Activated CD8-positive, alpha-beta T cell treated with anti-CD3 and anti-CD28 coated beads for 36 hours (primary cell): ENCODE data around the gene C4BPA. TPM values are rescaled to one million over a fixed set of nuclear protein-coding genes. Genes with fewer than 3 reads are reported as not detected.

ENCODE experiments used
- ATAC-seq: fragments of 200-7000 bp; cut with Tn5 transposase; one replicate; pipeline ENCODE4 v1.10.0; 2021; ENCODE audit warnings: mild to moderate bottlenecking, moderate library complexity
- CTCF ChIA-PET: fragments of 350-600 bp; sonication (Branson Sonifier 250); formaldehyde crosslinking; loops from one replicate; lab custom pipeline; 2021; ENCODE audit warnings: antibody characterized with exemption; lab: Charles Lee
- POLR2A ChIA-PET: fragments of 350-600 bp; sonication (Branson Sonifier 250); formaldehyde crosslinking; loops from one replicate; lab custom pipeline; 2021; ENCODE audit warnings: antibody characterized with exemption; lab: Charles Lee
- DNase-seq: peaks from one replicate; pipeline ENCODE4 v3.0.0-alpha.2; 2020
- H3K27ac Mint-ChIP-seq: one replicate; pipeline ENCODE4 v1.8.0; 2021; ENCODE audit warnings: mild to moderate bottlenecking, mixed read lengths
- H3K27me3 Mint-ChIP-seq: one replicate; pipeline ENCODE4 v1.8.0; 2021; ENCODE audit warnings: mixed read lengths
- H3K36me3 Mint-ChIP-seq: one replicate; pipeline ENCODE4 v1.8.0; 2021; ENCODE audit warnings: low read depth, mixed read lengths
- H3K4me1 Mint-ChIP-seq: one replicate; pipeline ENCODE4 v1.8.0; 2021; ENCODE audit warnings: low read depth, mixed read lengths
- H3K4me3 Mint-ChIP-seq: one replicate; pipeline ENCODE4 v1.8.0; 2021; ENCODE audit warnings: mild to moderate bottlenecking, moderate library complexity, mixed read lengths
- H3K9me3 Mint-ChIP-seq: one replicate; pipeline ENCODE4 v1.8.0; 2021; ENCODE audit warnings: mixed read lengths
- intact Hi-C: fragments of 100-400 bp; cut with micrococcal nuclease; formaldehyde crosslinking; loops from one replicate; pipeline ENCODE4 v1.10.0; 2022
- total RNA-seq, 2 experiments: library from RNA; stranded (reverse); gene quantifications; one replicate each; pipeline ENCODE4 v1.2.3, GENCODE V29; 2021
- TF ChIP-seq, protein P1 (sequence below): fragments of 200-600 bp; IDR thresholded peaks from one replicate; pipeline ENCODE4 v1.8.0; 2022; ENCODE audit warnings: antibody characterized with exemption, mild to moderate bottlenecking

Gene C4BPA
- total RNA-seq, 2 experiments from 2014 or later, result not detected

DNA sequence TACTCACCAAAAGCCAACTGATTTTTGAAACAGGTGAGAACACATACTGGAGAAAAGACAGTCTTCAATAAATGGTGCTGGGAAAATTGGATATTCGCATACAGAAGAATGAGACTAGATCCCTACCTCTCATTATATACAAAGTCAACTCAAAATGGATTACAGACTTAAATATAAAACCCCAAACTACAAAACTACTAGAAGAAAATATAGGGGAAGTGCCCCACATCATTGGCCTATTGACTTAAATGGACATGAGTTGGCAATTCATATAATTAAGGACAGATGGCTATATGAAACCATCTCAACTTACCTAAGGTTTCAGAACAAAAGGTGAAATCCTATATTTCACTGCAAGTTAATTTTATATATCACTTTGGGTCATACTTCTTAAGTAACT, 60.1 kb downstream of the C4BPA start:
- no peaks in the 10 kb centered on the region for H3K9me3 Mint-ChIP-seq
- H3K27me3 Mint-ChIP-seq, result no peaks in the 10 kb centered on the region
- ChIA-PET POLR2A (no interaction called here), CTCF (no interaction called here)
- DNase-seq, result no peak
- H3K4me3 Mint-ChIP-seq, result no peak overlapping the region
- no peak for ATAC-seq
- TF ChIP-seq, protein P1, sequence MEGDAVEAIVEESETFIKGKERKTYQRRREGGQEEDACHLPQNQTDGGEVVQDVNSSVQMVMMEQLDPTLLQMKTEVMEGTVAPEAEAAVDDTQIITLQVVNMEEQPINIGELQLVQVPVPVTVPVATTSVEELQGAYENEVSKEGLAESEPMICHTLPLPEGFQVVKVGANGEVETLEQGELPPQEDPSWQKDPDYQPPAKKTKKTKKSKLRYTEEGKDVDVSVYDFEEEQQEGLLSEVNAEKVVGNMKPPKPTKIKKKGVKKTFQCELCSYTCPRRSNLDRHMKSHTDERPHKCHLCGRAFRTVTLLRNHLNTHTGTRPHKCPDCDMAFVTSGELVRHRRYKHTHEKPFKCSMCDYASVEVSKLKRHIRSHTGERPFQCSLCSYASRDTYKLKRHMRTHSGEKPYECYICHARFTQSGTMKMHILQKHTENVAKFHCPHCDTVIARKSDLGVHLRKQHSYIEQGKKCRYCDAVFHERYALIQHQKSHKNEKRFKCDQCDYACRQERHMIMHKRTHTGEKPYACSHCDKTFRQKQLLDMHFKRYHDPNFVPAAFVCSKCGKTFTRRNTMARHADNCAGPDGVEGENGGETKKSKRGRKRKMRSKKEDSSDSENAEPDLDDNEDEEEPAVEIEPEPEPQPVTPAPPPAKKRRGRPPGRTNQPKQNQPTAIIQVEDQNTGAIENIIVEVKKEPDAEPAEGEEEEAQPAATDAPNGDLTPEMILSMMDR, result no peak
- H3K27ac Mint-ChIP-seq, result no peak overlapping the region
- no peaks in the 10 kb centered on the region for H3K4me1 Mint-ChIP-seq
- intact Hi-C loops, result no loop called here
- H3K36me3 Mint-ChIP-seq, result no peaks in the 10 kb centered on the region

DNA sequence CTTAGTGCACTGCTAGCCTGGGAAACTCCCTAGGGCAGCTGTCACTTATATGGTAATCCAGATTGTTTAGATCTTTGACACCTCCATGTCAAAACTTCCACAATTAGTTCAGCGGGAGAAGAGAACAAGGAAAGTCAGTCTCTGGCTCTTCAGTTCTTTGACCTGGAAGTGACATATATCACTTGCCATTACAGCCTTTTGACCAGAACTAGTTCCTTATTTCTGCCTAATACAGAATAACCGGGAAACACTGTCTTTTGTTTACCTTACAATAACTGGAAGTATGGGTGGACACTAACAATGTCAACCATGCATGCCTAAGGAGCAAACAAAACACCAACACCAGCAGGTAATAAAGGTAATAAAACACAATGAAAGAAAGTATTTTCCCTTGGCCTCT, 68.3 kb downstream of the C4BPA start:
- Mint-ChIP-seq H3K36me3 (no peaks in the 10 kb centered on the region), H3K4me1 (peaks cover 2% of the 10 kb centered on the region), H3K4me3 (no peak overlapping the region), H3K9me3 (peaks cover 6% of the 10 kb centered on the region), H3K27me3 (no peaks in the 10 kb centered on the region), H3K27ac (no peak overlapping the region)
- ChIA-PET CTCF (interaction anchor here (0.8 to 1.0 kb wide), 2 partner anchors 10 to 232 kb away, joined by 3 read pairs; no protein-coding TSS in a partner anchor), POLR2A (interaction anchor here (1.2 kb wide), 1 partner anchor 150 kb away, joined by 3 read pairs; no protein-coding TSS in a partner anchor)
- DNase-seq (no peak), ATAC-seq (no peak)
- TF ChIP-seq, protein P1, result no peak
- intact Hi-C loops, result no loop called here

DNA sequence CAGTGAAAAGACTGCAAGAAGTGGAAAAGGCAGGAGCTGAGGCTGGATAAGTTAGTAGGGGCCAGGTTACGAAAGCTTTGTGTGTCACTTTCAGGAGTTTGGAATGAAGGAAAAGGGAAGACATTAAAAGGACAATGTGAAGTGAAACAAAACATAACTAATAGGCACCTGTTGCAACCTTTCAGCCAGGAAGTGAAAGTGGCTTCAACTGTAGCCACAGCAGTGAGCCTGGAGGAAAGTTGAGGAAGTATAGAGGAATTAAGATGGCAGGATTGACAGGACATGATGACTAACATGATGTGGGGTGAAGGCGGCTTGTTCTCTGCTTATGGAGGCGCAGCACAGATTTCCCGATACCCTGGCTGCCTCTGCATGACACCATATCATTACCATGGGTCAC, 68.9 kb downstream of the C4BPA start:
- ChIA-PET POLR2A (interaction anchor here (1.2 kb wide), 1 partner anchor 149 kb away, joined by 3 read pairs; no protein-coding TSS in a partner anchor), CTCF (interaction anchor here (0.8 to 1.0 kb wide), 2 partner anchors 9 to 232 kb away, joined by 3 read pairs; no protein-coding TSS in a partner anchor)
- Mint-ChIP-seq H3K4me1 (peaks cover 2% of the 10 kb centered on the region), H3K27me3 (no peaks in the 10 kb centered on the region), H3K36me3 (no peaks in the 10 kb centered on the region), H3K9me3 (peaks cover 6% of the 10 kb centered on the region), H3K27ac (no peak overlapping the region), H3K4me3 (no peak overlapping the region)
- TF ChIP-seq, protein P1, result no peak
- ATAC-seq (no peak), DNase-seq (no peak)
- intact Hi-C loops, result no loop called here

DNA sequence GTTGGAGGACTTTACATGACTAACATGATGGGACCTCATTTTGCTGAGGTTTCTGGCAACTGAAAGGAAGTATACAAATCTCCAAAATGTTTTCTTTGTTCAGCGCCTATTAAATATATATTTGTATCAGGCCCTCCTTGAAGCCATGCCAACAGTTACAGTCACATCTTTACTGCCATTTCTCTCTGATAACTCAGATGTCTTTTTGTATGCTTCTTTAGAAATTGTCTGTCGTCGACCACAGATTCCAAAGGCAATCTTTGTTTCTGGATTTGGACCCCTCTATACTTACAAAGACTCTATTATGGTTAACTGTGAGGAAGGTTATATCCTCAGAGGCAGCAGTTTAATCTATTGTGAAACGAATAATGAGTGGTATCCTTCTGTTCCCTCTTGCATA, 69.4 kb downstream of the C4BPA start:
- Mint-ChIP-seq H3K4me3 (no peak overlapping the region), H3K36me3 (no peaks in the 10 kb centered on the region), H3K27me3 (no peaks in the 10 kb centered on the region), H3K4me1 (peaks cover 2% of the 10 kb centered on the region), H3K27ac (no peak overlapping the region), H3K9me3 (peaks cover 6% of the 10 kb centered on the region)
- ChIA-PET CTCF (interaction anchor here (0.8 kb wide), 1 partner anchor 231 kb away, joined by 3 read pairs; no protein-coding TSS in a partner anchor), POLR2A (interaction anchor here (1.2 kb wide), 1 partner anchor 149 kb away, joined by 3 read pairs; no protein-coding TSS in a partner anchor)
- TF ChIP-seq, protein P1, result no peak
- DNase-seq, result no peak
- intact Hi-C loops, result no loop called here
- no peak for ATAC-seq

DNA sequence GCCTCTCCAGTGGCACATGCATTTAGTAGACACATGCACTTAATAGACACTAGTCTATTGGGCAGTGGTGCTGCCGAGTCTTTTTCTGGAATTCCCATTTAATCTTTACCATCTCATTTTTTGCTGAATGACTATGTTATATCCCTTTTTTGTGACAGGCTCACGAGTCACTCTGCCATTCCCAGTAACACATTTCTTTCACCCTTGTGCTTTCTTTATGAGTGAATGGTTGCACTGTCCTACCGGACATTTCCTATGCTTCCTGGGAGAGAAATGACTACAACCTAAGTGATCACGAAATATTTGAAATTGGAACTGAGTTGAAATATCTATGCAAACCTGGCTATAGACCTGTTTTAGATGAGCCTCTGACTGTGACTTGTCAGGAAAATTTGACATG, 70.9 kb downstream of the C4BPA start:
- POLR2A ChIA-PET, result no interaction called here
- no peak for ATAC-seq
- DNase-seq, result no peak

More for the DNA sequence above, 70.9 kb downstream of the C4BPA start:
- Mint-ChIP-seq H3K4me3 (no peak overlapping the region), H3K27me3 (peaks cover 2% of the 10 kb centered on the region), H3K9me3 (peaks cover 3% of the 10 kb centered on the region), H3K36me3 (no peaks in the 10 kb centered on the region), H3K4me1 (peaks cover 2% of the 10 kb centered on the region), H3K27ac (no peak overlapping the region)
- CTCF ChIA-PET, result no interaction called here
- intact Hi-C loops, result no loop called here
- TF ChIP-seq, protein P1, result no peak
